HCT116 (cell line): ENCODE results near the gene ARPP21. TPM values are rescaled to one million over a fixed set of nuclear protein-coding genes. Genes with fewer than 3 reads are reported as not detected.

Experiments
- ATAC-seq: fragments of 200-7000 bp; cut with Tn5 transposase; 2 replicates; pipeline ENCODE4 v1.9.1; 2020; ENCODE audit warnings: mild to moderate bottlenecking, moderate library complexity
- BruUV-seq: library from RNA; stranded (reverse); fragments of 400-500 nt; replicated peaks from 2 replicates; lab custom pipeline; 2021; lab: Mats Ljungman, UMichigan
- CTCF ChIA-PET: fragments of 300-600 bp; sonication (Branson Sonifier 250); formaldehyde crosslinking; loops from one replicate; lab custom pipeline; 2021; ENCODE audit warnings: antibody characterized with exemption; lab: Charles Lee
- POLR2A ChIA-PET: fragments of 300-600, 350-600 bp; sonication (Branson Sonifier 250); formaldehyde crosslinking; loops from one replicate; lab custom pipeline; 2021; ENCODE audit warnings: antibody characterized with exemption; lab: Charles Lee
- RAD21 ChIA-PET, 2 experiments: fragments of 300-600 bp; sonication (Branson Sonifier 250); formaldehyde crosslinking; loops; one replicate each; lab custom pipeline; 2023; ENCODE audit warnings: low total read pairs in 2 of 2; ENCODE audit not compliant: uncharacterized antibody in 2 of 2, unreplicated experiment in 2 of 2, low non-redundant PET in 1 of 2; lab: Charles Lee
- DNase-seq: peaks from one replicate; pipeline ENCODE4 v3.0.0-alpha.2; 2010; ENCODE audit warnings: low read depth, low spot score
- H2AFZ ChIP-seq: fragments of 200-600 bp; shearing (Covaris generic), sonication (generic); 2 replicates; pipeline ENCODE4 v1.6.1; 2017; ENCODE audit warnings: low read depth, mixed run types, mixed read lengths, antibody characterized with exemption, low read length; ENCODE audit not compliant: poor library complexity, severe bottlenecking
- H3K27ac ChIP-seq: 2 replicates; pipeline ENCODE4 v1.5.1; 2012; ENCODE audit warnings: low read depth, low read length
- H3K27me3 ChIP-seq: fragments of 200-600 bp; sonication (generic); 2 replicates; pipeline ENCODE4 v1.6.1; 2016; ENCODE audit warnings: mixed run types, low read length, mixed read lengths; ENCODE audit not compliant: insufficient read depth
- H3K36me3 ChIP-seq, 2 experiments: fragments of 200-500 bp in 1 of 2; fragments of 200-600 bp in 1 of 2; sonication (Bioruptor generic) in 1 of 2; sonication (generic) in 1 of 2; 2 replicates each; pipeline versions ENCODE4 v1.5.1 to v1.6.1; 2014 to 2016; ENCODE audit warnings: low read length in 2 of 2, inconsistent platforms in 1 of 2, mixed read lengths in 1 of 2, mixed run types in 1 of 2; ENCODE audit not compliant: insufficient read depth in 2 of 2, control insufficient read depth in 1 of 2
- H3K4me1 ChIP-seq, 2 experiments: fragments of 200-600 bp in 1 of 2; sonication (generic) in 1 of 2; 2 replicates each; pipeline versions ENCODE4 v1.5.1 to v1.6.1; 2012 to 2017; ENCODE audit warnings: low read length in 2 of 2, inconsistent platforms in 1 of 2, mild to moderate bottlenecking in 1 of 2, mixed read lengths in 1 of 2, mixed run types in 1 of 2, moderate library complexity in 1 of 2; ENCODE audit not compliant: insufficient read depth in 2 of 2, control insufficient read depth in 1 of 2
- H3K4me2 ChIP-seq: fragments of 200-600 bp; sonication (generic); 2 replicates; pipeline ENCODE4 v1.6.1; 2017; ENCODE audit warnings: mixed run types, low read length, mixed read lengths
- H3K4me3 ChIP-seq, 2 experiments: fragments of 200-600 bp in 1 of 2; sonication (generic) in 1 of 2; replicated peaks in 1 of 2; 2 replicates each; pipeline ENCODE4 v1.5.1; 2011 to 2016; ENCODE audit warnings: low read length in 2 of 2, control low read depth in 1 of 2, low read depth in 1 of 2, mild to moderate bottlenecking in 1 of 2, mixed read lengths in 1 of 2, mixed run types in 1 of 2
- H3K79me2 ChIP-seq: fragments of 200-600 bp; sonication (generic); 2 replicates; pipeline ENCODE4 v1.6.1; 2017; ENCODE audit warnings: mild to moderate bottlenecking, mixed run types, low read length, moderate library complexity, mixed read lengths; ENCODE audit not compliant: insufficient read depth
- H3K9ac ChIP-seq: fragments of 200-600 bp; sonication (generic); 2 replicates; pipeline ENCODE4 v1.6.1; 2016; ENCODE audit warnings: low read length, mixed read lengths
- H3K9me2 ChIP-seq: fragments of 200-600 bp; sonication (generic), shearing (Covaris generic); 2 replicates; pipeline ENCODE4 v1.6.1; 2017; ENCODE audit warnings: mixed run types, mild to moderate bottlenecking, moderate library complexity; ENCODE audit not compliant: insufficient read depth
- H3K9me3 ChIP-seq, 2 experiments: fragments of 200-500 bp in 1 of 2; fragments of 200-600 bp in 1 of 2; sonication (Bioruptor generic) in 1 of 2; sonication (generic) in 1 of 2; 2 replicates each; pipeline ENCODE4 v1.6.1; 2014 to 2017; ENCODE audit warnings: low read length in 2 of 2, mixed read lengths in 2 of 2, inconsistent platforms in 1 of 2, low read depth in 1 of 2, mild to moderate bottlenecking in 1 of 2, mixed run types in 1 of 2, moderate library complexity in 1 of 2; ENCODE audit not compliant: control insufficient read depth in 1 of 2, insufficient read depth in 1 of 2
- H4K20me1 ChIP-seq: fragments of 200-600 bp; sonication (generic), shearing (Covaris generic); 2 replicates; pipeline ENCODE4 v1.6.1; 2017; ENCODE audit warnings: mixed run types, mild to moderate bottlenecking, moderate library complexity; ENCODE audit not compliant: insufficient read depth
- CBX3 ChIP-seq: IDR thresholded peaks from 2 replicates; pipeline ENCODE4 v1.6.1; 2012; ENCODE audit warnings: low read depth
- CEBPB ChIP-seq: IDR thresholded peaks from 2 replicates; pipeline ENCODE4 v1.6.1; 2012; ENCODE audit warnings: low read depth
- EGR1 ChIP-seq: IDR thresholded peaks from 2 replicates; pipeline ENCODE4 v1.6.1; 2012; ENCODE audit warnings: low read depth
- EZH2phosphoT487 ChIP-seq: fragments of 200-600 bp; IDR thresholded peaks from 2 replicates; pipeline ENCODE4 v1.6.1; 2018; ENCODE audit warnings: antibody characterized with exemption, borderline replicate concordance
- FOSL1 ChIP-seq: IDR thresholded peaks from 2 replicates; pipeline ENCODE4 v1.6.1; 2012; ENCODE audit warnings: low read depth
- JUND ChIP-seq: IDR thresholded peaks from 2 replicates; pipeline ENCODE4 v1.6.1; 2012
- POLR2A ChIP-seq: IDR thresholded peaks from 2 replicates; pipeline ENCODE4 v1.7.0; 2011; ENCODE audit warnings: borderline replicate concordance; ENCODE audit not compliant: insufficient read depth, insufficient read length; ENCODE audit errors: extremely low read depth
- RAD21 ChIP-seq: IDR thresholded peaks from 2 replicates; pipeline ENCODE4 v1.6.1; 2012; ENCODE audit warnings: low read depth, mild to moderate bottlenecking
- SIN3A ChIP-seq: IDR thresholded peaks from 2 replicates; pipeline ENCODE4 v1.6.1; 2012; ENCODE audit warnings: low read depth
- SP1 ChIP-seq: IDR thresholded peaks from 2 replicates; pipeline ENCODE4 v1.6.1; 2012; ENCODE audit warnings: low read depth
- SRF ChIP-seq: IDR thresholded peaks from 2 replicates; pipeline ENCODE4 v1.6.1; 2012; ENCODE audit warnings: low read depth
- TCF7L2 ChIP-seq: IDR thresholded peaks from 2 replicates; pipeline ENCODE4 v1.7.0; 2011; ENCODE audit warnings: borderline replicate concordance, inconsistent platforms; ENCODE audit not compliant: insufficient read depth, insufficient read length; ENCODE audit errors: extremely low read depth
- ZNF274 ChIP-seq: fragments of 200-500 bp; sonication (Bioruptor generic); IDR thresholded peaks from 2 replicates; pipeline ENCODE4 v1.6.1; 2014; ENCODE audit warnings: mild to moderate bottlenecking, low read depth, low read length, inconsistent platforms
- intact Hi-C: fragments of 100-400 bp; cut with micrococcal nuclease; formaldehyde crosslinking; loops from 2 replicates; pipeline ENCODE4 v1.10.0; 2022
- total RNA-seq: library from RNA; stranded (reverse); gene quantifications from one replicate; pipeline ENCODE4 v1.2.1, GENCODE V29; 2021; ENCODE audit not compliant: unreplicated experiment
- TF ChIP-seq, protein P1 (sequence below): IDR thresholded peaks from 2 replicates; pipeline ENCODE4 v1.6.1; 2012; ENCODE audit warnings: low read depth
- TF ChIP-seq, protein P2 (sequence below): IDR thresholded peaks from 2 replicates; pipeline ENCODE4 v1.6.1; 2011; ENCODE audit warnings: mild to moderate bottlenecking, low read length, moderate library complexity; ENCODE audit not compliant: insufficient replicate concordance; ENCODE audit errors: extremely low read depth
- TF ChIP-seq, protein P3 (sequence below): IDR thresholded peaks from 2 replicates; pipeline ENCODE4 v1.6.1; 2012
- TF ChIP-seq, protein P4 (sequence below), 3 experiments: fragments of 200-600 bp in 1 of 3; sonication (generic) in 1 of 3; IDR thresholded peaks in 2 of 3; conservative IDR thresholded peaks in 1 of 3; 2 replicates each; pipeline ENCODE4 v1.5.1; 2012 to 2017; ENCODE audit warnings: low read depth in 2 of 3, low read length in 2 of 3, antibody characterized with exemption in 1 of 3, borderline replicate concordance in 1 of 3, control low read depth in 1 of 3, mild to moderate bottlenecking in 1 of 3, mixed read lengths in 1 of 3, mixed run types in 1 of 3, moderate library complexity in 1 of 3; ENCODE audit not compliant: insufficient read depth in 1 of 3

ARPP21 gene
- total RNA-seq, 1 experiment from 2014 or later = not detected

DNA sequence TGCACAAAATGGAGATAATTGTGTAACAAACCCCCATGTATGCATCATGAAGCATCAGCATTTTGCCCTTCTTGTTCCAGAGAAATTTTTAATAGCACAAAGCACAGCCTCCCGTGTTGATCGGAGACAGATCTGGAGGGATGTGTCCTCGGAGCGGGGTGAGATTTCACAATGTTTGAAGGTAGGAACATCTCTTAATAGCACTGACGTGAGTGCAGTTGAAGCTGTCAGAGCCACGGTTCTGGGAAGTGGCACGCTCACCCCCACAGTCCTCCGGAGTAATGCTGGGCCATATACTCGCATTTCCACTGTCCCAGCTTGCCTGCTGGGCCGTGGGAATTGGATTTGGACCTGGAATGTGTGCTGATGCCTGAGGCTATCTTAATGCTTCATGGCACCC, 24.1 kb downstream of the ARPP21 start:
- Histone ChIP-seq H3K27ac (no peak overlapping the region), H3K9me3 (peaks cover 11 to 12% of the 10 kb centered on the region in 2 experiments; a peak in 2 of 4 replicates), H3K4me2 (no peak overlapping the region), H3K27me3 (no peaks in the 10 kb centered on the region), H3K4me1 (no peaks in the 10 kb centered on the region), H3K4me3 (no peak overlapping the region), H3K9ac (no peak overlapping the region), H2AFZ (no peak overlapping the region), H3K36me3 (no peaks in the 10 kb centered on the region), H3K9me2 (no peaks in the 10 kb centered on the region), H3K79me2 (no peaks in the 10 kb centered on the region), H4K20me1 (no peaks in the 10 kb centered on the region)
- no TSS peak for BruUV-seq
- ChIA-PET RAD21 (no interaction called here), POLR2A (no interaction called here), CTCF (no interaction called here)
- intact Hi-C loops = no loop called here
- DNase-seq (no peak), ATAC-seq (no peak)
- TF ChIP-seq, protein P1, sequence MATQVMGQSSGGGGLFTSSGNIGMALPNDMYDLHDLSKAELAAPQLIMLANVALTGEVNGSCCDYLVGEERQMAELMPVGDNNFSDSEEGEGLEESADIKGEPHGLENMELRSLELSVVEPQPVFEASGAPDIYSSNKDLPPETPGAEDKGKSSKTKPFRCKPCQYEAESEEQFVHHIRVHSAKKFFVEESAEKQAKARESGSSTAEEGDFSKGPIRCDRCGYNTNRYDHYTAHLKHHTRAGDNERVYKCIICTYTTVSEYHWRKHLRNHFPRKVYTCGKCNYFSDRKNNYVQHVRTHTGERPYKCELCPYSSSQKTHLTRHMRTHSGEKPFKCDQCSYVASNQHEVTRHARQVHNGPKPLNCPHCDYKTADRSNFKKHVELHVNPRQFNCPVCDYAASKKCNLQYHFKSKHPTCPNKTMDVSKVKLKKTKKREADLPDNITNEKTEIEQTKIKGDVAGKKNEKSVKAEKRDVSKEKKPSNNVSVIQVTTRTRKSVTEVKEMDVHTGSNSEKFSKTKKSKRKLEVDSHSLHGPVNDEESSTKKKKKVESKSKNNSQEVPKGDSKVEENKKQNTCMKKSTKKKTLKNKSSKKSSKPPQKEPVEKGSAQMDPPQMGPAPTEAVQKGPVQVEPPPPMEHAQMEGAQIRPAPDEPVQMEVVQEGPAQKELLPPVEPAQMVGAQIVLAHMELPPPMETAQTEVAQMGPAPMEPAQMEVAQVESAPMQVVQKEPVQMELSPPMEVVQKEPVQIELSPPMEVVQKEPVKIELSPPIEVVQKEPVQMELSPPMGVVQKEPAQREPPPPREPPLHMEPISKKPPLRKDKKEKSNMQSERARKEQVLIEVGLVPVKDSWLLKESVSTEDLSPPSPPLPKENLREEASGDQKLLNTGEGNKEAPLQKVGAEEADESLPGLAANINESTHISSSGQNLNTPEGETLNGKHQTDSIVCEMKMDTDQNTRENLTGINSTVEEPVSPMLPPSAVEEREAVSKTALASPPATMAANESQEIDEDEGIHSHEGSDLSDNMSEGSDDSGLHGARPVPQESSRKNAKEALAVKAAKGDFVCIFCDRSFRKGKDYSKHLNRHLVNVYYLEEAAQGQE = no peak
- TF ChIP-seq, protein P2, sequence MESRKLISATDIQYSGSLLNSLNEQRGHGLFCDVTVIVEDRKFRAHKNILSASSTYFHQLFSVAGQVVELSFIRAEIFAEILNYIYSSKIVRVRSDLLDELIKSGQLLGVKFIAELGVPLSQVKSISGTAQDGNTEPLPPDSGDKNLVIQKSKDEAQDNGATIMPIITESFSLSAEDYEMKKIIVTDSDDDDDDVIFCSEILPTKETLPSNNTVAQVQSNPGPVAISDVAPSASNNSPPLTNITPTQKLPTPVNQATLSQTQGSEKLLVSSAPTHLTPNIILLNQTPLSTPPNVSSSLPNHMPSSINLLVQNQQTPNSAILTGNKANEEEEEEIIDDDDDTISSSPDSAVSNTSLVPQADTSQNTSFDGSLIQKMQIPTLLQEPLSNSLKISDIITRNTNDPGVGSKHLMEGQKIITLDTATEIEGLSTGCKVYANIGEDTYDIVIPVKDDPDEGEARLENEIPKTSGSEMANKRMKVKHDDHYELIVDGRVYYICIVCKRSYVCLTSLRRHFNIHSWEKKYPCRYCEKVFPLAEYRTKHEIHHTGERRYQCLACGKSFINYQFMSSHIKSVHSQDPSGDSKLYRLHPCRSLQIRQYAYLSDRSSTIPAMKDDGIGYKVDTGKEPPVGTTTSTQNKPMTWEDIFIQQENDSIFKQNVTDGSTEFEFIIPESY = no peak
- TF ChIP-seq FOSL1 (no peak), EZH2phosphoT487 (no peak), CEBPB (no peak), RAD21 (no peak), EGR1 (no peak), SP1 (no peak), POLR2A (no peak), JUND (no peak), CBX3 (no peak), TCF7L2 (no peak), SRF (no peak), SIN3A (no peak), ZNF274 (no peak)
- TF ChIP-seq, protein P3, sequence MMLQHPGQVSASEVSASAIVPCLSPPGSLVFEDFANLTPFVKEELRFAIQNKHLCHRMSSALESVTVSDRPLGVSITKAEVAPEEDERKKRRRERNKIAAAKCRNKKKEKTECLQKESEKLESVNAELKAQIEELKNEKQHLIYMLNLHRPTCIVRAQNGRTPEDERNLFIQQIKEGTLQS = no peak
- TF ChIP-seq, protein P4, sequence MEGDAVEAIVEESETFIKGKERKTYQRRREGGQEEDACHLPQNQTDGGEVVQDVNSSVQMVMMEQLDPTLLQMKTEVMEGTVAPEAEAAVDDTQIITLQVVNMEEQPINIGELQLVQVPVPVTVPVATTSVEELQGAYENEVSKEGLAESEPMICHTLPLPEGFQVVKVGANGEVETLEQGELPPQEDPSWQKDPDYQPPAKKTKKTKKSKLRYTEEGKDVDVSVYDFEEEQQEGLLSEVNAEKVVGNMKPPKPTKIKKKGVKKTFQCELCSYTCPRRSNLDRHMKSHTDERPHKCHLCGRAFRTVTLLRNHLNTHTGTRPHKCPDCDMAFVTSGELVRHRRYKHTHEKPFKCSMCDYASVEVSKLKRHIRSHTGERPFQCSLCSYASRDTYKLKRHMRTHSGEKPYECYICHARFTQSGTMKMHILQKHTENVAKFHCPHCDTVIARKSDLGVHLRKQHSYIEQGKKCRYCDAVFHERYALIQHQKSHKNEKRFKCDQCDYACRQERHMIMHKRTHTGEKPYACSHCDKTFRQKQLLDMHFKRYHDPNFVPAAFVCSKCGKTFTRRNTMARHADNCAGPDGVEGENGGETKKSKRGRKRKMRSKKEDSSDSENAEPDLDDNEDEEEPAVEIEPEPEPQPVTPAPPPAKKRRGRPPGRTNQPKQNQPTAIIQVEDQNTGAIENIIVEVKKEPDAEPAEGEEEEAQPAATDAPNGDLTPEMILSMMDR (IDR thresholded peaks at IDR 0.05 in 2 of 3, conservative IDR thresholded peaks at IDR 0.05 in 1 of 3; ENCODE audit: borderline replicate concordance in 1 of 3, insufficient read depth in 1 of 3, low read depth in 2 of 3, low read length in 2 of 3) = no peak
- TF ChIP-seq, all 23 proteins: peak for 0
